Mesendoderm (in vitro differentiated cells): ENCODE results near the gene SPEF1.

Source experiments
- DNase-seq: peaks from one replicate; pipeline ENCODE4 v3.0.0; 2013
- H2AK5ac ChIP-seq: 2 replicates; pipeline ENCODE4 v1.6.1; 2013; ENCODE audit warnings: low read length, inconsistent platforms
- H2BK120ac ChIP-seq: 2 replicates; pipeline ENCODE4 v1.6.1; 2013; ENCODE audit warnings: low read depth, mild to moderate bottlenecking, low read length, moderate library complexity, mixed read lengths
- H2BK15ac ChIP-seq: replicated peaks from 2 replicates; pipeline ENCODE4 v1.6.1; 2013; ENCODE audit warnings: low read depth, mild to moderate bottlenecking, moderate library complexity
- H2BK5ac ChIP-seq: 2 replicates; pipeline ENCODE4 v1.6.1; 2013; ENCODE audit warnings: low read length, inconsistent platforms
- H3K18ac ChIP-seq: 2 replicates; pipeline ENCODE4 v1.6.1; 2013; ENCODE audit warnings: mild to moderate bottlenecking, low read length, mixed read lengths
- H3K23ac ChIP-seq: one replicate; pipeline ENCODE4 v1.6.1; 2013; ENCODE audit warnings: low read length
- H3K27ac ChIP-seq: 2 replicates; pipeline ENCODE4 v1.5.1; 2013; ENCODE audit warnings: low read depth, mild to moderate bottlenecking, inconsistent platforms, low read length, moderate library complexity
- H3K27me3 ChIP-seq: 2 replicates; pipeline ENCODE4 v1.6.1; 2013; ENCODE audit warnings: low read length, control low read depth, mild to moderate bottlenecking, inconsistent platforms; ENCODE audit not compliant: insufficient read depth, poor library complexity
- H3K36me3 ChIP-seq: 2 replicates; pipeline ENCODE4 v1.6.1; 2013; ENCODE audit warnings: low read length, inconsistent platforms; ENCODE audit not compliant: control insufficient read depth, insufficient read depth
- H3K4ac ChIP-seq: one replicate; pipeline ENCODE4 v1.6.1; 2013; ENCODE audit warnings: low read depth, mild to moderate bottlenecking, low read length, moderate library complexity
- H3K4me1 ChIP-seq: 2 replicates; pipeline ENCODE4 v1.6.1; 2013; ENCODE audit warnings: low read depth, low read length, inconsistent platforms; ENCODE audit not compliant: control insufficient read depth
- H3K4me2 ChIP-seq: 2 replicates; pipeline ENCODE4 v1.6.1; 2013; ENCODE audit warnings: low read length
- H3K4me3 ChIP-seq: 2 replicates; pipeline ENCODE4 v1.5.1; 2013; ENCODE audit warnings: mild to moderate bottlenecking, low read length
- H3K56ac ChIP-seq: one replicate; pipeline ENCODE4 v1.6.1; 2013; ENCODE audit warnings: low read length
- H3K79me1 ChIP-seq: 2 replicates; pipeline ENCODE4 v1.6.1; 2013; ENCODE audit warnings: low read length, inconsistent platforms
- H3K79me2 ChIP-seq: 2 replicates; pipeline ENCODE4 v1.6.1; 2013; ENCODE audit warnings: mild to moderate bottlenecking, low read length; ENCODE audit not compliant: control insufficient read depth, insufficient read depth
- H3K9ac ChIP-seq: 2 replicates; pipeline ENCODE4 v1.6.1; 2013; ENCODE audit warnings: low read length, inconsistent platforms
- H4K5ac ChIP-seq: one replicate; pipeline ENCODE4 v1.6.1; 2013; ENCODE audit warnings: low read length
- H4K8ac ChIP-seq: one replicate; pipeline ENCODE4 v1.6.1; 2013; ENCODE audit warnings: low read depth, mild to moderate bottlenecking, control low read depth, low read length, moderate library complexity
- WGBS: extraction: QIAGEN DNeasy Blood & Tissue Kit; methylation state at CpG from one replicate; pipeline ENCODE4 v1.1.7; 2013; ENCODE audit warnings: low lambda C conversion rate, missing lambda C conversion rate; ENCODE audit not compliant: insufficient coverage; ENCODE audit errors: extremely low coverage; 5-methylcytosine and 5-hydroxymethylcytosine counted together

SPEF1 gene

DNA sequence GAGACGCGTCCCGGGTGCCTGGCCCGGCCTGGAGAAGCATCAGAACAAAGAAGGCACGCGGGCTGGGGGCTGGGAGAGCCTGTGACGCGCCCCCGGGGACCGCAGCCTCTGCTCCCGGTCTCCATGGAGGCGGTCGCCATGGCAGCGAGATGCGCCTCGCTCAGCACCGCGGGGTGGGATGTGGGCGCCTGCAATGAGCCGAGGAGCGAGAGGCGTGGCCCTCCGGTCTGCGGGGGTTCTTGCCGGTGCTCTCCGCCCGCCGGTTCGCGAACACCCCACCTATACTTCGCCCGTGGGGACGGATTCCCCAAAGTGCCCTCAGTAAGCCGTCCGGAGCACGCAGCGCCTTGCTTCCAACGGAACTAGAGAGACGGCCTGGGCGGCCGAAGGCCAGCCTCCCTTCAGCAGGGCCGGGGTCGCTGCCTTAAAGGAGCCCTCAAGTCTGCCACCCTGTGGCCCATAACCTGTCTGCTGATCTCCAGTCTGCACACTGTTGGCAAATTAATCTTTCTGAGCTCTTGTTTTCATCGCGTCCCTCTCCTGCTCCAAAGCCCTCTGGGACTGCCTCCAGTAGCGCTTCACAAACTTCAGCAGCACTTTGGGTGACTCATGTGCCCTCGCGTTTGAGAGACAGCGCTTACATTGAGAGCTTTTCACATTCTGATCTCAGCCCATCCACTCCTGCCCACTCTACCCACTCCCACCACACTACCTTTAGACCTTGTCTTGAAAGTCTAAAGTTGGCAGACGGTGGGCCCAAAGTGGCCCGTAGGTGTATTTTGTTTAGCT is 12.7 kb downstream of the SPEF1 start:
- H3K27ac ChIP-seq: no peak overlapping the region
- H3K4me2 ChIP-seq: peak overlapping the region; percentile 72
- peak overlapping the region; percentile 79 for H3K9ac ChIP-seq
- no peaks in the 10 kb centered on the region for H3K36me3 ChIP-seq
- H3K79me1 ChIP-seq: peaks cover 10% of the 10 kb centered on the region
- no peak overlapping the region for H2BK120ac ChIP-seq
- H2BK15ac ChIP-seq: no peak overlapping the region
- H3K18ac ChIP-seq: no peak overlapping the region
- peak; percentile 90 for DNase-seq
- no CpG with 5 or more reads among the region's 51 CpGs for WGBS
- peaks cover 5% of the 10 kb centered on the region for H3K4me1 ChIP-seq
- no peak overlapping the region for H3K4ac ChIP-seq
- no peak overlapping the region for H2AK5ac ChIP-seq
- no peaks in the 10 kb centered on the region for H3K27me3 ChIP-seq
- H3K56ac ChIP-seq: peak overlapping the region; percentile 83
- H4K8ac ChIP-seq: no peak overlapping the region
- no peak overlapping the region for H3K23ac ChIP-seq
- H3K4me3 ChIP-seq: peak overlapping the region; percentile 77
- no peak overlapping the region for H4K5ac ChIP-seq
- H3K79me2 ChIP-seq: no peaks in the 10 kb centered on the region
- H2BK5ac ChIP-seq: no peak overlapping the region

DNA sequence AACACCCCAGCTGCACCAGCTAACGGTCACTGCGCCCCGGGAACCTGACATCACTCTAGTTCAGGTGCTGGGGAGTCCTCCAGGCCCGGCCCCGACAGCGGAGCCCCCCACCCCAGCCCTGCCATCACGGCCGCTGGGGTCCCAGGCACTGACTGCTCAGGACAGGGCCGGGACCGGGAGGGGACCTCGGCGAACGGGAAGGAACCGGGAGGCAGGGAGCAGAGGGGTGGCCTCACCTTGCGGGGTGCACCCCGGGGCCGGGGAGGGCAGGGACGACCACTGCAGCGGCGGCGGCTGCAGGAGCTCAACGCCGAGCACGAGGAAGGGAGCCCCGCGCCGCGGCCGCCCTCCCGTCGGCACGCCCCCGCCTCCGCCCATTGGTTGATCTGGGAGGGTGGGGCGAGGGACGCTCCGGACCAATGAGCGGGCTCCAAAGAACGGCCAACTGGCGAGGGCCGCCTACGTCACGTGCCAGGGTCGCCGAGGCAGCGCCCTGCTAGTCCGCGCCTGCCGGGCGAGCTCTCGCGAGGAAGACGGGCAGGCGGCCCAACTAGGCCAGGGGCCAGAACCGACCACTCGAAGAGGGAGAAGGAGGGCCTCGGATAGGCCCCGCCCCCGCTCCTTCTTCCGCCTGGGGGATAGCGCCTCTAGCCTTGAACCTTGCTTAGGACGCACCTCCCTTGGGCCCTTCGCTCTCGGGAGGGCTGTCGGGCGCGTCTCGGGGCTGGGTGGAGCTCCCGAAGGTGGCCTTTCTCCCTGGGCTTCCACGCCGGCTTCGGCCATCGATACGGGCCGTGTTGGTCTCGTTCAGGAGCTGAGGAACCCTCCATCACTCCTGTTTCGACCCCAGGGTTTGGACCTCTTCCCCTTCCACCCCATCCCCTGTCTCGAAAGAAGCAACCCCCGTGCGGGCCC is 13.6 kb downstream of the SPEF1 start, which contains the start of gene ADISSP:
TSS of gene ADISSP (minus strand) at position 327 of the 915 bp plus-strand sequence. CDS start 7,653 bp downstream, outside the sequence.
- Histone ChIP-seq H4K8ac (no peak within 1 kb of the TSS), H3K4me2 (peak within 1 kb of the TSS; percentile 100), H3K4me1 (peaks cover 5% of the 10 kb centered on the region), H2BK120ac (no peak within 1 kb of the TSS), H3K79me1 (peaks cover 10% of the 10 kb centered on the region), H3K79me2 (no peaks in the 10 kb centered on the region), H3K27ac (no peak within 1 kb of the TSS), H3K56ac (peak within 1 kb of the TSS; percentile 99), H3K36me3 (no peaks in the 10 kb centered on the region), H4K5ac (no peak within 1 kb of the TSS), H2BK5ac (no peak within 1 kb of the TSS), H3K27me3 (no peaks in the 10 kb centered on the region), H2BK15ac (no peak within 1 kb of the TSS), H3K4ac (no peak within 1 kb of the TSS), H3K4me3 (peak within 1 kb of the TSS; percentile 83), H3K23ac (no peak within 1 kb of the TSS), H3K18ac (no peak within 1 kb of the TSS), H2AK5ac (no peak within 1 kb of the TSS), H3K9ac (peak within 1 kb of the TSS; percentile 95)
- DNase-seq: peak; percentile 99
- no CpG with 5 or more reads among the region's 80 CpGs for WGBS

- H3K9ac ChIP-seq: peak overlapping the region; percentile 95
- no peaks in the 10 kb centered on the region for H3K36me3 ChIP-seq
- peaks cover 10% of the 10 kb centered on the region for H3K79me1 ChIP-seq
- H3K4me2 ChIP-seq: peak overlapping the region; percentile 100
- H3K4me3 ChIP-seq: peak overlapping the region; percentile 83
- H3K23ac ChIP-seq: no peak overlapping the region
- H3K27ac ChIP-seq: no peak overlapping the region
- no peak overlapping the region for H2BK5ac ChIP-seq
- no peaks in the 10 kb centered on the region for H3K79me2 ChIP-seq
- peaks cover 5% of the 10 kb centered on the region for H3K4me1 ChIP-seq
- DNase-seq: no peak
- H4K8ac ChIP-seq: no peak overlapping the region
- H2BK120ac ChIP-seq: no peak overlapping the region
- no CpG with 5 or more reads among the region's 21 CpGs for WGBS
- H4K5ac ChIP-seq: no peak overlapping the region
- H2BK15ac ChIP-seq: no peak overlapping the region
- no peak overlapping the region for H3K4ac ChIP-seq
- peak overlapping the region; percentile 99 for H3K56ac ChIP-seq
- H2AK5ac ChIP-seq: no peak overlapping the region
- H3K18ac ChIP-seq: no peak overlapping the region
- H3K27me3 ChIP-seq: no peaks in the 10 kb centered on the region
These were observed 14.2 kb downstream of the SPEF1 start for GRCh38 chr20:3767110-3767426.

DNA sequence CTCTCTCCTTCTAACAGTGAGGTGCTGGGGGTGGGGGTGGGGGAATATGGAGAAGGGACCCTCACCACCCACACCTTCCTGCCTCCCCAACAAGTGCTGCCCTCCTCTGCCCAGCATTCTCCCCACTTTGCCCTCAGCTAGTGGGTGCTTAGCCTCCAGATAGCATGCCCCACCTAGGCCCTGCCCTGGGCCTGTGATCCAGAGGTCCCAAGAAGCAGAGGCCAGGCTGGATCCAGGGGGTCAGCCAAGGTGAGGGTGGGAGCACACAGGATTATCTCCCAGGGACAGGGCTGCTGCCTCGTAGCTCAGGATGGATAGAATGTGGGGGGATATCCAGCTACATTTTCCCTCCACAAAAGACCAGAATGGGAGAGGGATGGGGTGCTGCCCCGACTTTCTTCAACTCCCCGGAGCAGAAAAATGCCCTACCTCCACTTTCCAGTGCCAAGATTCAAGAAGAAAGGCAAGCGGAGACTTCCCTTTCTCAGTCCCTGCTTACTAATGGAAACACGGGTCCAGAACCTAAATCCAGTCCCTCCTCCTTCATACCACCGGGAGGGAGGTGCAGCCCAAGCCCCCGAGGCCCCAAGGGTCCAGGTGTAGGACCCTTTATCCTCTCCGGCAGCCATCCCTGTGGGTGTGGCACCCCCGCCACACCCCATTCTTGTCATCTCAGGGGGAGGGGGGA is 14.7 kb downstream of the SPEF1 start:
- H3K36me3 ChIP-seq: no peaks in the 10 kb centered on the region

GRCh38 chr20:3765171-3765882 is 15.9 kb downstream of the SPEF1 start:
- H2AK5ac ChIP-seq: no peak overlapping the region
- H3K36me3 ChIP-seq: no peaks in the 10 kb centered on the region
- H4K8ac ChIP-seq: no peak overlapping the region
- DNase-seq: no peak
- no peak overlapping the region for H2BK120ac ChIP-seq
- WGBS: no CpG with 5 or more reads among the region's 3 CpGs
- no peak overlapping the region for H3K9ac ChIP-seq
- peak overlapping the region; percentile 99 for H3K56ac ChIP-seq
- H3K27me3 ChIP-seq: no peaks in the 10 kb centered on the region
- no peaks in the 10 kb centered on the region for H3K79me2 ChIP-seq
- no peak overlapping the region for H3K27ac ChIP-seq
- no peak overlapping the region for H2BK15ac ChIP-seq
- no peak overlapping the region for H3K4ac ChIP-seq
- peaks cover 10% of the 10 kb centered on the region for H3K79me1 ChIP-seq
- no peak overlapping the region for H3K23ac ChIP-seq
- no peak overlapping the region for H2BK5ac ChIP-seq
- H3K4me3 ChIP-seq: no peak overlapping the region
- peaks cover 5% of the 10 kb centered on the region for H3K4me1 ChIP-seq
- no peak overlapping the region for H3K4me2 ChIP-seq
- H3K18ac ChIP-seq: no peak overlapping the region
- H4K5ac ChIP-seq: no peak overlapping the region

More for the DNA sequence above, 14.7 kb downstream of the SPEF1 start:
- H2AK5ac ChIP-seq: no peak overlapping the region
- H2BK15ac ChIP-seq: no peak overlapping the region
- no peak overlapping the region for H3K23ac ChIP-seq
- no peak overlapping the region for H3K18ac ChIP-seq
- no peaks in the 10 kb centered on the region for H3K79me2 ChIP-seq
- WGBS: no CpG with 5 or more reads among the region's 9 CpGs
- peaks cover 5% of the 10 kb centered on the region for H3K4me1 ChIP-seq
- no peak overlapping the region for H2BK120ac ChIP-seq
- H3K27me3 ChIP-seq: no peaks in the 10 kb centered on the region
- H3K4me3 ChIP-seq: peak overlapping the region; percentile 83
- H3K56ac ChIP-seq: peak overlapping the region; percentile 99
- no peak overlapping the region for H4K8ac ChIP-seq
- no peak overlapping the region for H3K27ac ChIP-seq
- DNase-seq: no peak
- no peak overlapping the region for H4K5ac ChIP-seq
- peak overlapping the region; percentile 100 for H3K4me2 ChIP-seq
- peak overlapping the region; percentile 95 for H3K9ac ChIP-seq
- H2BK5ac ChIP-seq: no peak overlapping the region
- H3K79me1 ChIP-seq: peaks cover 10% of the 10 kb centered on the region
- no peak overlapping the region for H3K4ac ChIP-seq
